WTC11 (cell line): ENCODE data around the gene RNF126. TPM values are rescaled to one million over a fixed set of nuclear protein-coding genes. Genes with fewer than 3 reads are reported as not detected.

ENCODE experiments used
- ATAC-seq: fragments of 200-7000 bp; cut with Tn5 transposase; 2 replicates; pipeline ENCODE4 v1.10.0; 2021; ENCODE audit warnings: mild to moderate bottlenecking, moderate library complexity
- CTCF ChIA-PET: fragments of 300-600 bp; sonication (Branson Sonifier 250); formaldehyde crosslinking; loops from one replicate; lab custom pipeline; 2021; ENCODE audit warnings: antibody characterized with exemption; lab: Charles Lee
- POLR2A ChIA-PET: fragments of 350-600 bp; sonication (Branson Sonifier 250); formaldehyde crosslinking; loops from one replicate; lab custom pipeline; 2021; ENCODE audit warnings: antibody characterized with exemption; lab: Charles Lee
- DNase-seq: peaks from one replicate; pipeline ENCODE4 v3.0.0; 2021; ENCODE audit warnings: low spot score
- H3K27ac Mint-ChIP-seq: 2 replicates; pipeline ENCODE4 v1.8.0; 2021; ENCODE audit warnings: mixed read lengths
- H3K27me3 Mint-ChIP-seq: 2 replicates; pipeline ENCODE4 v1.8.0; 2021; ENCODE audit warnings: low read depth, mild to moderate bottlenecking, moderate library complexity, mixed read lengths
- H3K36me3 Mint-ChIP-seq: 2 replicates; pipeline ENCODE4 v1.8.0; 2021; ENCODE audit warnings: mixed read lengths
- H3K4me1 Mint-ChIP-seq: 2 replicates; pipeline ENCODE4 v1.8.0; 2022; ENCODE audit warnings: mixed read lengths
- H3K4me3 Mint-ChIP-seq: 2 replicates; pipeline ENCODE4 v1.8.0; 2021; ENCODE audit warnings: mild to moderate bottlenecking, moderate library complexity, mixed read lengths
- H3K9me3 Mint-ChIP-seq: 2 replicates; pipeline ENCODE4 v1.8.0; 2021; ENCODE audit warnings: mixed read lengths
- ATF1 ChIP-seq: sonication (generic); formaldehyde crosslinking; IDR thresholded peaks from 2 replicates; pipeline ENCODE4 v1.8.1; 2023; ENCODE audit warnings: mild to moderate bottlenecking, moderate library complexity, missing genetic modification reagents
- ELF4 ChIP-seq: sonication (generic); formaldehyde crosslinking; IDR thresholded peaks from 2 replicates; pipeline ENCODE4 v1.8.1; 2022; ENCODE audit warnings: low read depth, mild to moderate bottlenecking, moderate library complexity, missing genetic modification reagents
- HMGA2 ChIP-seq: fragments of 250-450 bp; sonication (Bioruptor Pico); IDR thresholded peaks from 2 replicates; pipeline ENCODE4 v1.4.0; 2021; ENCODE audit warnings: mild to moderate bottlenecking, moderate library complexity
- JAZF1 ChIP-seq: fragments of 250-450 bp; sonication (Bioruptor Pico); IDR thresholded peaks from 2 replicates; pipeline ENCODE4 v1.9.0; 2021; ENCODE audit warnings: moderate library complexity, mild to moderate bottlenecking, inconsistent platforms
- OVOL2 ChIP-seq: fragments of 250-450 bp; sonication (Bioruptor Pico); IDR thresholded peaks from 2 replicates; pipeline ENCODE4 v1.9.0; 2021; ENCODE audit warnings: mild to moderate bottlenecking, borderline replicate concordance
- PRRX2 ChIP-seq: fragments of 250-450 bp; sonication (Bioruptor Pico); IDR thresholded peaks from 2 replicates; pipeline ENCODE4 v1.8.0; 2021; ENCODE audit warnings: mild to moderate bottlenecking
- RELA ChIP-seq: sonication (generic); formaldehyde crosslinking; IDR thresholded peaks from 2 replicates; pipeline ENCODE4 v1.8.1; 2022; ENCODE audit warnings: missing genetic modification reagents, mild to moderate bottlenecking, borderline replicate concordance
- SMAD3 ChIP-seq: sonication (generic); formaldehyde crosslinking; IDR thresholded peaks from 2 replicates; pipeline ENCODE4 v1.8.0; 2022; ENCODE audit warnings: missing genetic modification reagents, mild to moderate bottlenecking, borderline replicate concordance
- SOX15 ChIP-seq: fragments of 250-450 bp; sonication (Bioruptor Pico); IDR thresholded peaks from 2 replicates; pipeline ENCODE4 v1.9.0; 2021; ENCODE audit warnings: mild to moderate bottlenecking
- TCF7 ChIP-seq: sonication (generic); formaldehyde crosslinking; IDR thresholded peaks from 2 replicates; pipeline ENCODE4 v1.8.0; 2022; ENCODE audit warnings: mild to moderate bottlenecking, low read depth, missing genetic modification reagents, moderate library complexity
- TEAD1 ChIP-seq: sonication (generic); formaldehyde crosslinking; IDR thresholded peaks from 2 replicates; pipeline ENCODE4 v1.8.0; 2022; ENCODE audit warnings: mild to moderate bottlenecking, missing genetic modification reagents
- ZBTB21 ChIP-seq: sonication (generic); formaldehyde crosslinking; IDR thresholded peaks from 2 replicates; pipeline ENCODE4 v1.8.1; 2023; ENCODE audit warnings: mild to moderate bottlenecking, missing genetic modification reagents, borderline replicate concordance
- ZNF121 ChIP-seq: sonication (generic); formaldehyde crosslinking; IDR thresholded peaks from 2 replicates; pipeline ENCODE4 v1.8.0; 2023; ENCODE audit warnings: missing genetic modification reagents
- total RNA-seq: library from RNA; stranded (reverse); gene quantifications from 3 replicates; pipeline ENCODE4 v1.2.3, GENCODE V29; 2021
- TF ChIP-seq, protein P1 (sequence below): sonication (generic); formaldehyde crosslinking; IDR thresholded peaks from 2 replicates; pipeline ENCODE4 v1.8.1; 2022; ENCODE audit warnings: missing genetic modification reagents, borderline replicate concordance
- TF ChIP-seq, protein P2 (sequence below): sonication (generic); formaldehyde crosslinking; IDR thresholded peaks from 2 replicates; pipeline ENCODE4 v1.8.0; 2023; ENCODE audit warnings: missing genetic modification reagents
- TF ChIP-seq, protein P3 (sequence below): fragments of 250-450 bp; sonication (Bioruptor Pico); IDR thresholded peaks from 2 replicates; pipeline ENCODE4 v2.1.2; 2022; ENCODE audit warnings: mild to moderate bottlenecking, moderate library complexity
- TF ChIP-seq, protein P4 (sequence below): sonication (generic); formaldehyde crosslinking; IDR thresholded peaks from 2 replicates; pipeline ENCODE4 v1.8.0; 2023; ENCODE audit warnings: missing genetic modification reagents, mild to moderate bottlenecking, borderline replicate concordance
- TF ChIP-seq, protein P5 (sequence below): sonication (generic); formaldehyde crosslinking; IDR thresholded peaks from 2 replicates; pipeline ENCODE4 v1.8.1; 2023; ENCODE audit warnings: mild to moderate bottlenecking, missing genetic modification reagents
- TF ChIP-seq, protein P6 (sequence below): sonication (generic); formaldehyde crosslinking; conservative IDR thresholded peaks from 2 replicates; pipeline ENCODE4 v1.8.1; 2022; ENCODE audit warnings: mild to moderate bottlenecking, missing genetic modification reagents
- TF ChIP-seq, protein P7 (sequence below): sonication (generic); formaldehyde crosslinking; IDR thresholded peaks from 2 replicates; pipeline ENCODE4 v1.8.0; 2023; ENCODE audit warnings: mild to moderate bottlenecking, missing genetic modification reagents

Gene RNF126
- total RNA-seq, 1 experiment from 2014 or later, result 84.4 TPM

DNA sequence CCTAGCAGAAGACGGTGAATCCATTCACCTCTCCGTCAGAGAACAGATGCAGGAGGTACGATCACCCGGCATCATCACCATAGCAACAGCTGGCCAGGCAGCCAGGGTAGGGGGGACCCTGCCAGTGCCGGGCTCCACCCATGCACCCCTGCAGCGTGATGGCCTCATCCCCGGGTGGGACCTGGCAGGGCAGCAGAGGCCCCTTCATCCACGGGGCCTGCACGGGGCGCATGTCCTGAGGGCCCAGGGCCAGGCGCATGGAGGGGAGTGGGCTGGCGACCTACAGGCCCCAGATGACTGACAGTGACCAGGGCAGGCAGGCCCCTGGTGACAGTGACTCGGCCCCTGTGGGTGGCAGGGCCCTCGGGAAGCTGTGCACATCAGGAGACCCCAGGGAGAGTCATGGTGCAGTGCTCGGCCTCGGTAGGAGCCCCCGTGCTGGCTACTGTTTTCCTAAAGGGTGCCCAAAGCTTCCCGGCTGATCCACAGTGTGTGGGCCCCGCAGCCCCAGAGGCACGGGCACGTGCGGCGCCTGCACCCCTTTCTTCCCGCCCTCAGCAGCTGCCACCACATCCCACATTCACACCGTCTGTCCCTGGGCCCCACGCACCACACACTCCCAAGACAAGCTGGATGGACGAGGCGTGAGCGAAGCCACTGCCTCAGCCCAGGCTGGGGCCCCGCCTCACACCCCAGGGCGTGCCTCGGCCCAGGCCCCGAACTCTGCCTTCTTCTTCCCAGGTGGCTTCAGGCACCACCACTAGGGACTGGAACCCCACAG lies 4.8 kb downstream of the RNF126 start:
- ChIA-PET CTCF (no interaction called here), POLR2A (interaction anchor here (0.5 kb wide), 1 partner anchor 8 kb away, joined by 3 read pairs; no protein-coding TSS in a partner anchor)
- no peak for TF ChIP-seq SMAD3 (CRISPR knock-in tag)
- TF ChIP-seq ZBTB21 (CRISPR knock-in tag), result no peak
- no peak for TF ChIP-seq HMGA2 (CRISPR knock-in tag)
- no peak for TF ChIP-seq JAZF1
- TF ChIP-seq ELF4 (CRISPR knock-in tag), result no peak
- TF ChIP-seq, protein P1, sequence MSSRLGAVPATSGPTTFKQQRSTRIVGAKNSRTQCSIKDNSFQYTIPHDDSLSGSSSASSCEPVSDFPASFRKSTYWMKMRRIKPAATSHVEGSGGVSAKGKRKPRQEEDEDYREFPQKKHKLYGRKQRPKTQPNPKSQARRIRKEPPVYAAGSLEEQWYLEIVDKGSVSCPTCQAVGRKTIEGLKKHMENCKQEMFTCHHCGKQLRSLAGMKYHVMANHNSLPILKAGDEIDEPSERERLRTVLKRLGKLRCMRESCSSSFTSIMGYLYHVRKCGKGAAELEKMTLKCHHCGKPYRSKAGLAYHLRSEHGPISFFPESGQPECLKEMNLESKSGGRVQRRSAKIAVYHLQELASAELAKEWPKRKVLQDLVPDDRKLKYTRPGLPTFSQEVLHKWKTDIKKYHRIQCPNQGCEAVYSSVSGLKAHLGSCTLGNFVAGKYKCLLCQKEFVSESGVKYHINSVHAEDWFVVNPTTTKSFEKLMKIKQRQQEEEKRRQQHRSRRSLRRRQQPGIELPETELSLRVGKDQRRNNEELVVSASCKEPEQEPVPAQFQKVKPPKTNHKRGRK (CRISPR knock-in tag), result no peak
- Mint-ChIP-seq H3K9me3 (no peaks in the 10 kb centered on the region), H3K36me3 (no peaks in the 10 kb centered on the region), H3K4me3 (no peak overlapping the region), H3K27me3 (no peaks in the 10 kb centered on the region), H3K27ac (no peak overlapping the region), H3K4me1 (peaks cover 17% of the 10 kb centered on the region)
- DNase-seq (no peak), ATAC-seq (no peak)

DNA sequence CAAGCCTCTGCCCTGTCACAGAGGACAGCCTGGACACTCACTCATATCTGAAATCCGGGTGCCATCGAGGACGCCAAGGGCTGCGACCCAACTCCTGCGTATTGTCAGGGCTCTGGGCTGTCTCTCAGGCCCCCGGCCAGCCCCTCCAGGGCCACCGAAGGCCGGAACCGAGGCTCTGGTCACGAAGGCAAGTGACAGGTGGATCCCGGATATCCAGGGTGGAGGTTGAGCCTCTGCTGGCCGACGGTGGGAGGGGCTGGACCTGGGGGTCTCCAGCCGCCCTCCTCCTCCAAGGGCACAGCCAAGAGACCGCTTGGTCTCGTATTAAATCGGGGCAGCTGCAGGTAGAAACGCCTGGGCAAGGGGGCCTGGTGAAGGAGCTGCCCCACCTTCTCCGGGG lies 5.4 kb downstream of the RNF126 start:
- H3K27ac Mint-ChIP-seq, result no peak overlapping the region
- no peak for ATAC-seq
- ChIA-PET CTCF (interaction anchor here (1.4 kb wide), 1 partner anchor 13 kb away, joined by 4 read pairs; no protein-coding TSS in a partner anchor), POLR2A (no interaction called here)
- DNase-seq, result no peak
- no peaks in the 10 kb centered on the region for H3K9me3 Mint-ChIP-seq
- no peaks in the 10 kb centered on the region for H3K27me3 Mint-ChIP-seq
- no peak overlapping the region for H3K4me3 Mint-ChIP-seq
- H3K36me3 Mint-ChIP-seq, result no peaks in the 10 kb centered on the region
- H3K4me1 Mint-ChIP-seq, result peaks cover 17% of the 10 kb centered on the region
- TF ChIP-seq ZNF121 (CRISPR knock-in tag) (no peak), TEAD1 (CRISPR knock-in tag) (no peak), PRRX2 (CRISPR knock-in tag) (no peak), SOX15 (CRISPR knock-in tag) (no peak), TCF7 (CRISPR knock-in tag) (no peak), OVOL2 (no peak), ATF1 (CRISPR knock-in tag) (no peak), RELA (CRISPR knock-in tag) (no peak)
- TF ChIP-seq, protein P2, sequence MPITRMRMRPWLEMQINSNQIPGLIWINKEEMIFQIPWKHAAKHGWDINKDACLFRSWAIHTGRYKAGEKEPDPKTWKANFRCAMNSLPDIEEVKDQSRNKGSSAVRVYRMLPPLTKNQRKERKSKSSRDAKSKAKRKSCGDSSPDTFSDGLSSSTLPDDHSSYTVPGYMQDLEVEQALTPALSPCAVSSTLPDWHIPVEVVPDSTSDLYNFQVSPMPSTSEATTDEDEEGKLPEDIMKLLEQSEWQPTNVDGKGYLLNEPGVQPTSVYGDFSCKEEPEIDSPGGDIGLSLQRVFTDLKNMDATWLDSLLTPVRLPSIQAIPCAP (CRISPR knock-in tag), result no peak
- TF ChIP-seq, protein P3, sequence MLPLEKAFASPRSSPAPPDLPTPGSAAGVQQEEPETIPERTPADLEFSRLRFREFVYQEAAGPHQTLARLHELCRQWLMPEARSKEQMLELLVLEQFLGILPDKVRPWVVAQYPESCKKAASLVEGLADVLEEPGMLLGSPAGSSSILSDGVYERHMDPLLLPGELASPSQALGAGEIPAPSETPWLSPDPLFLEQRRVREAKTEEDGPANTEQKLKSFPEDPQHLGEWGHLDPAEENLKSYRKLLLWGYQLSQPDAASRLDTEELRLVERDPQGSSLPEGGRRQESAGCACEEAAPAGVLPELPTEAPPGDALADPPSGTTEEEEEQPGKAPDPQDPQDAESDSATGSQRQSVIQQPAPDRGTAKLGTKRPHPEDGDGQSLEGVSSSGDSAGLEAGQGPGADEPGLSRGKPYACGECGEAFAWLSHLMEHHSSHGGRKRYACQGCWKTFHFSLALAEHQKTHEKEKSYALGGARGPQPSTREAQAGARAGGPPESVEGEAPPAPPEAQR (CRISPR knock-in tag), result no peak
- TF ChIP-seq, protein P4, sequence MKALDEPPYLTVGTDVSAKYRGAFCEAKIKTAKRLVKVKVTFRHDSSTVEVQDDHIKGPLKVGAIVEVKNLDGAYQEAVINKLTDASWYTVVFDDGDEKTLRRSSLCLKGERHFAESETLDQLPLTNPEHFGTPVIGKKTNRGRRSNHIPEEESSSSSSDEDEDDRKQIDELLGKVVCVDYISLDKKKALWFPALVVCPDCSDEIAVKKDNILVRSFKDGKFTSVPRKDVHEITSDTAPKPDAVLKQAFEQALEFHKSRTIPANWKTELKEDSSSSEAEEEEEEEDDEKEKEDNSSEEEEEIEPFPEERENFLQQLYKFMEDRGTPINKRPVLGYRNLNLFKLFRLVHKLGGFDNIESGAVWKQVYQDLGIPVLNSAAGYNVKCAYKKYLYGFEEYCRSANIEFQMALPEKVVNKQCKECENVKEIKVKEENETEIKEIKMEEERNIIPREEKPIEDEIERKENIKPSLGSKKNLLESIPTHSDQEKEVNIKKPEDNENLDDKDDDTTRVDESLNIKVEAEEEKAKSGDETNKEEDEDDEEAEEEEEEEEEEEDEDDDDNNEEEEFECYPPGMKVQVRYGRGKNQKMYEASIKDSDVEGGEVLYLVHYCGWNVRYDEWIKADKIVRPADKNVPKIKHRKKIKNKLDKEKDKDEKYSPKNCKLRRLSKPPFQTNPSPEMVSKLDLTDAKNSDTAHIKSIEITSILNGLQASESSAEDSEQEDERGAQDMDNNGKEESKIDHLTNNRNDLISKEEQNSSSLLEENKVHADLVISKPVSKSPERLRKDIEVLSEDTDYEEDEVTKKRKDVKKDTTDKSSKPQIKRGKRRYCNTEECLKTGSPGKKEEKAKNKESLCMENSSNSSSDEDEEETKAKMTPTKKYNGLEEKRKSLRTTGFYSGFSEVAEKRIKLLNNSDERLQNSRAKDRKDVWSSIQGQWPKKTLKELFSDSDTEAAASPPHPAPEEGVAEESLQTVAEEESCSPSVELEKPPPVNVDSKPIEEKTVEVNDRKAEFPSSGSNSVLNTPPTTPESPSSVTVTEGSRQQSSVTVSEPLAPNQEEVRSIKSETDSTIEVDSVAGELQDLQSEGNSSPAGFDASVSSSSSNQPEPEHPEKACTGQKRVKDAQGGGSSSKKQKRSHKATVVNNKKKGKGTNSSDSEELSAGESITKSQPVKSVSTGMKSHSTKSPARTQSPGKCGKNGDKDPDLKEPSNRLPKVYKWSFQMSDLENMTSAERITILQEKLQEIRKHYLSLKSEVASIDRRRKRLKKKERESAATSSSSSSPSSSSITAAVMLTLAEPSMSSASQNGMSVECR (CRISPR knock-in tag), result no peak
- TF ChIP-seq, protein P5, sequence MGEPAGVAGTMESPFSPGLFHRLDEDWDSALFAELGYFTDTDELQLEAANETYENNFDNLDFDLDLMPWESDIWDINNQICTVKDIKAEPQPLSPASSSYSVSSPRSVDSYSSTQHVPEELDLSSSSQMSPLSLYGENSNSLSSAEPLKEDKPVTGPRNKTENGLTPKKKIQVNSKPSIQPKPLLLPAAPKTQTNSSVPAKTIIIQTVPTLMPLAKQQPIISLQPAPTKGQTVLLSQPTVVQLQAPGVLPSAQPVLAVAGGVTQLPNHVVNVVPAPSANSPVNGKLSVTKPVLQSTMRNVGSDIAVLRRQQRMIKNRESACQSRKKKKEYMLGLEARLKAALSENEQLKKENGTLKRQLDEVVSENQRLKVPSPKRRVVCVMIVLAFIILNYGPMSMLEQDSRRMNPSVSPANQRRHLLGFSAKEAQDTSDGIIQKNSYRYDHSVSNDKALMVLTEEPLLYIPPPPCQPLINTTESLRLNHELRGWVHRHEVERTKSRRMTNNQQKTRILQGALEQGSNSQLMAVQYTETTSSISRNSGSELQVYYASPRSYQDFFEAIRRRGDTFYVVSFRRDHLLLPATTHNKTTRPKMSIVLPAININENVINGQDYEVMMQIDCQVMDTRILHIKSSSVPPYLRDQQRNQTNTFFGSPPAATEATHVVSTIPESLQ, result no peak
- TF ChIP-seq, protein P6, sequence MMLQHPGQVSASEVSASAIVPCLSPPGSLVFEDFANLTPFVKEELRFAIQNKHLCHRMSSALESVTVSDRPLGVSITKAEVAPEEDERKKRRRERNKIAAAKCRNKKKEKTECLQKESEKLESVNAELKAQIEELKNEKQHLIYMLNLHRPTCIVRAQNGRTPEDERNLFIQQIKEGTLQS (CRISPR knock-in tag), result no peak
- TF ChIP-seq, protein P7, sequence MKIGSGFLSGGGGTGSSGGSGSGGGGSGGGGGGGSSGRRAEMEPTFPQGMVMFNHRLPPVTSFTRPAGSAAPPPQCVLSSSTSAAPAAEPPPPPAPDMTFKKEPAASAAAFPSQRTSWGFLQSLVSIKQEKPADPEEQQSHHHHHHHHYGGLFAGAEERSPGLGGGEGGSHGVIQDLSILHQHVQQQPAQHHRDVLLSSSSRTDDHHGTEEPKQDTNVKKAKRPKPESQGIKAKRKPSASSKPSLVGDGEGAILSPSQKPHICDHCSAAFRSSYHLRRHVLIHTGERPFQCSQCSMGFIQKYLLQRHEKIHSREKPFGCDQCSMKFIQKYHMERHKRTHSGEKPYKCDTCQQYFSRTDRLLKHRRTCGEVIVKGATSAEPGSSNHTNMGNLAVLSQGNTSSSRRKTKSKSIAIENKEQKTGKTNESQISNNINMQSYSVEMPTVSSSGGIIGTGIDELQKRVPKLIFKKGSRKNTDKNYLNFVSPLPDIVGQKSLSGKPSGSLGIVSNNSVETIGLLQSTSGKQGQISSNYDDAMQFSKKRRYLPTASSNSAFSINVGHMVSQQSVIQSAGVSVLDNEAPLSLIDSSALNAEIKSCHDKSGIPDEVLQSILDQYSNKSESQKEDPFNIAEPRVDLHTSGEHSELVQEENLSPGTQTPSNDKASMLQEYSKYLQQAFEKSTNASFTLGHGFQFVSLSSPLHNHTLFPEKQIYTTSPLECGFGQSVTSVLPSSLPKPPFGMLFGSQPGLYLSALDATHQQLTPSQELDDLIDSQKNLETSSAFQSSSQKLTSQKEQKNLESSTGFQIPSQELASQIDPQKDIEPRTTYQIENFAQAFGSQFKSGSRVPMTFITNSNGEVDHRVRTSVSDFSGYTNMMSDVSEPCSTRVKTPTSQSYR (CRISPR knock-in tag), result no peak
